ENCODE results near the gene FTO.

The FTO gene

GRCh38 chr16:53973021-53973420 lies 269.1 kb downstream of the FTO start:
- DNase-seq, result no peak

DNA sequence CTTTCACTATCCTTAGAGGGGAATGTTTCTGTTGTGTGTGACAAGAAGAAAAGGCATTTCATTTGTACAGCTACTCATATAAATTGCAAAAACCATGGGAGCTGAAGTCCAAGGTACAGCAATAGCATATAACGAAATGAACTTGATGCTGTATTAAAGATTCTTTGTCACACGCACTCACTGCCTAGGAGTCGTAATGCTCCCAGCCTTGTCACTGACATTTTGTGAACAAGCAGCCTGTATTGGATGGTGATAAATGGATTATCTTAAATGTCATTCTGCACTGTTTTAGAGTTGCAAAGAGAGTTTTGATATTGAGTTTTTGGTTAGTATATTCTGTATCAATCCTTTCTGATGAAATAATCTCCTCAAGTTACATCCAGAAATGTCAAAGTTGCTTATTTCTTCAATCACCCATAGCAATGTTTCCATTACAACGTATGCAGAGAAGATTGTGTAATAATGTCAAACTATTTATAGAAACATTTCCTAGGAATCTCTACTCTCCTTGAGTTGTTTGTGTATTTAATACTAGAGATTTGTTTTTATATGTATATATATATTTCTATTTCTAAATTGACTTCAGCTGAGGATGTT lies 270.6 kb downstream of the FTO start:
- DNase-seq, result no peak

DNA sequence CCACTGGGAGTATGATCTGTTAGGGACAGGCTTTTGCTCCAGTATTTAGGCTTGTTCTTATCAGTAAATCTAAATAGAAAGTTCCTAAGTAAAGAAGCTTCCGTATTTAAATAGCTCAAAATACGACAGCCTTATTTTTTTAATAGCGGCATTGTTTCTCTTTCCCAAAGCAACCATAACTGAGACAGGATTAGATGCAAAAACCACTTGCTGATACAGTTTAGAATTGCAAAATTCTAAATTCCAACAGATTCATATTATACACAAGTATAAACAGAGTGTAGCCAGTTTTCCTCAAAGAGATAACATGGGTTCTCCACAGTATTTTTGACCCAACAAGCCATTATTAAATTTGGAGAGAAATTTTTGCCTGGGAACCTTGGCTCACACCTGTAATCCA lies 276.7 kb downstream of the FTO start:
- DNase-seq, result no peak

DNA sequence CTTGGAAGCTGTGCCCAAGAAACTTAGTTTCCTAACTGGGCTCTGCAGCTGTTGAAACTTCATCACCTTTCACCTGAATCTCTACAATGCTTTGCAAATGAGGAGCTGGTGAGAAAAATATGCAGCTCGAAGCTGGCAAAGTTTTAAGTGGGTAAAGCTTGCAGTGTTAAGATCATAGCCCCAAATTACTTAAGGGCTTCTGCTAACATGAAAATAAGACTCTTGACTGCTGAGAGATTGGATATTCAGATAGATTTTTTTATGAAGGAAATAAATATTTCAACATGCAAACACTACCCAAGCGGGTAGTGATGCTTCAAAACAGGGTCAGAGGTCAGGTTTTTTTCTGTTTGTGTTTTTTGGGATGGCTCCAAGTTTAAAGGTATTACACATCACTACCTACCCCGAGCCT lies 278.7 kb downstream of the FTO start:
- no peak for DNase-seq

DNA sequence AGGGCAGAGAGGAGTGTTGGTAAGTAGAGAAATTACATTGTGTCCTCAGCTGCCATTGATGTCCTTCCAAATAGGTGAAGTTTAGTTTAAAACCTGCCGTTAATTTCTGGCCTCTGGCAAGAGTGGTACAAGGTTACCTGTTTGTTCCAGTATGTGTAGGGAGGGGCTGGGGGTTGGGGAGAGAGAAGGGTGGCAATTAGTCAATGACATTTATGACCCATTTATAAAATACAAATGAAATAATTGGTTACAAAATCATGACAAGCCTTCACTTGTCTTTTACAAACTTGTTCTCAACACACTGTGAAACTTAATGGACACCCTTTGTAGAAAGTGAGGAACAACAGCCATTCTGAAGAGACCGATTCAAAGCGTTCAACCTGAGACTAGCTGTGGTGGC lies 281.0 kb downstream of the FTO start:
- no peak for DNase-seq

DNA sequence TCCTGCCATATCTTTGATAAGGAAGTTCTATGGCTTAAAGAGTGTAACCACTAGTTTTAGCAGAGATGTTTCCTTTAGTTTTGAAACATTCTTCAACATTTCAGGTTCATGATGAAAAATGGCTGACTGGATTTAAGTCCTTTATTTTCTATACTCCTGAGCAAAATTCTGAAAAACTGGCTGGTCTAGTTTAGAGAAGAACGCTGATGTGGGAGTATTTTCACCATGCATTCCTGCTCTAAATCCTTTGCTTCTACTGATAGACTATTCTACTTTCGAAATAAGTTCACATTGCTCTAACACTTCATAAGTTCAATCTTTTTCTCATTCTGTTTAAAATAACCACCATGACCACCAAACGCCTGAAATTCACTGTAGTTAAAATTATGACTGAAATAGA lies 281.9 kb downstream of the FTO start:
- DNase-seq, result no peak

- DNase-seq, result no peak
Measured at GRCh38 chr16:53986793-53987192, 282.8 kb downstream of the FTO start.

DNA sequence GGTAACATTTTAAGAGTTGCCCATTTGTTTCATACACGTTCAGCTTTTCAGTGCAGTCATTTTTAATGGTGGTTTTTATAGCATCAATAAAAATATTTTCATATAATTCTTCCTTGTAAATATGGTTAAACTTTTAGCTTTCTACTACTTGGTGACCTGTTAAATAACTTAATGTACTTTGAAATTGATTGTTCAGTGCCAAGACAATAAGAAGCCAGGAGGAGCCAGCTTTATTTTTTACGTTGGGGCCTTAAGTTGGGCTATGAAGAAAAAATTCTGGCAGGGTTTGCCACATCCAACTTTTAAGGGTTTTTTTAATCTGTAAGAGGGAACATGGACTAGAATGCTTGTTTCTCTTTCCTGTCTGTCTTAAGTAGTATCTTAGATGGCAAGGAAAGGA lies 284.2 kb downstream of the FTO start:
- no peak for DNase-seq

DNA sequence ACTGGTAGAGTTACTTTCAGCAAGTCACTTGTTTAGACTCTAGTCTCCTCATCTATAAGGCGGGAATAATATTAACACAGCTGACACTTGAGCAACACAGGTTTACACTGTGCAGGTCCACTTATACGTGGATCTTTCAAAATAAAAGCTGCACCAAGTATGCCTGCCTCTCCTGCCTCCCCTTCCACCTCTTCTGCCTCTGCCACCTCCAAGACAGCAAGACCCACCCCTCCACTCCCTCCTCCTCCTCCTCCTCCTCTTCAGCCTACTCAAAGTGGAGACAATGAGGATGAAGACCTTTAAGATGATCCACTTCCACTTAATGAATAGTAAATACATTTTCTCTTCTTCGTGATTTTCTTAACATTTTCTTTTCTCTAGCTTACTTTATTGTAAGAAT lies 285.6 kb downstream of the FTO start:
- no peak for DNase-seq

DNA sequence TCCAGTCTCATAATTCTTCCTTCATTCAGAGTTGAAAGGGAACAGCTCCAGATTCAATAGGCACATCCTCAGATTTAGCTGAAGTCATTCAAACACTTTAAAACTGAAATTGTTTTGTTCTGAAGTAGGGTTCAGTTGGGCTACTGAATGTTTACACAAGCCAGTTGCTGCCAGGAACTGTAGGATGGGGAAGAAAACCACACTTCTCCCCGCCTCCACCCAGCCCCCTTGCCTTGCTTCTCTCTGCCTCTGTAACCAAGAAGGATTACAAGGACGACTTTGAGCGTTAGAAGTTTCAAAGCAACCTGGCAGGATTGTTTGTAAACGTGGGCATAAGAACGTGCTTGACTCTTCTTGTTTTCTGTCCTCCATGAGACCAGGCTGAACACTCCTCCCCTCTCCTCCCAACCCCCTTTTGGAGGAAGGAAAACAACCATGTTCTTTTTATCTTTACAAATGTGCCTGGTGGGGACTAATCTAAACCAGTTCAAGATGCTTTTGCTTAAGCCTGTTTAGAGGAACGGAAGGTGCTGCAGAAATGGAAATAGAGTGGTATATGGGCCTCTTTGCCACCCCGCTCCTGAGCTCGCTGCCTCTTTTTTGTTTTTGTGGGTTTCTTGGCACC lies 287.9 kb downstream of the FTO start:
- no peak for DNase-seq

- DNase-seq, result no peak
Measured at GRCh38 chr16:53995378-53995777, 291.4 kb downstream of the FTO start.

- no peak for DNase-seq
Measured at GRCh38 chr16:53996961-53997360, 293.0 kb downstream of the FTO start.

- DNase-seq, result no peak
Measured at GRCh38 chr16:53998024-53998810, 294.3 kb downstream of the FTO start.

DNA sequence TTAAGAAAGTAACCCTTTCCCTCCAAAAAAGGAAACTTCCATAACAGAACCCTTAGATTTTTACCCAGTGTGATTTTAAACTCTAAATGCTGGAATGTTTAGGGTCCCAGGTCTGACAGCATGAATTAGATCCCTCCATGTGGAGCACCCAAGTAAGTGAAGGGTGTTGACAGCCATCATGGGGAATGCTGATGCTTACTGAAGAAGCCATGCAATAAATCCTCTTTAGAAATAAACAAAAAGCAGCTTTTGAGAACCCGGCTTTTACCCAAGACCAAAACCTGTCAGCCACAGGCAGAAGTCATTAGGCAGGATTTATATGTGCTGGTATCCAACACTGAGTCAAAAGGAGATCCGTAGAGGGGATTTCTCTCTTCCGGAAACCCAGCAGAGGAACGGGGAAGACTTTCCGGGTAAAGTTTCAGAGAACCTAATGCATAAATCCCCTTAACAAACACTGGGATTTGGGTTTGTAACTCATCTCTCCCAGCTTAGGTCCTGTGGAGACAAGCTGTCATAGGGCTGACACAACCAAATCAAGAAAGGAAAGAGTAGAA lies 295.1 kb downstream of the FTO start:
- no peak for DNase-seq

- no peak for DNase-seq
Measured at GRCh38 chr16:53999841-54000240, 295.9 kb downstream of the FTO start.

GRCh38 chr16:54000361-54000760 lies 296.4 kb downstream of the FTO start:
- no peak for DNase-seq

DNA sequence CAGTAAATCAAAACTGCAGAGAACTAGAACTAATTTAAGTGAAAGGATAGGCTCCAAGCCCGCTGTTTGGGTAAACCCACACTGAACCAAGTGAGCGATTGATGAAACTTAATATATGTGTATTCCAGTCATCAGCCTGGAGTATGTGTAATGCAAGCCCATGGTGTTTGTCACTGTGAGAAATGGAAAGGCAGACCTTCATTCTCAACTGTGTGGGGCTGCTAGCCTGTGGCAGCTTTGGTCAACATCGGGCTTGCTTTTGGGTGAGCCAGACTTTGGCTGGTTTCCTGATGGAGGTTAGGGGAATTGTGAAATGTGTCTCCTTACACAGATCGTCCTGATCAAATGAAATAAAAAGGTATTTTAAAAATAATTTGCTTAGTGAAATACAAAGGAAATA lies 302.7 kb downstream of the FTO start:
- DNase-seq, result no peak

DNA sequence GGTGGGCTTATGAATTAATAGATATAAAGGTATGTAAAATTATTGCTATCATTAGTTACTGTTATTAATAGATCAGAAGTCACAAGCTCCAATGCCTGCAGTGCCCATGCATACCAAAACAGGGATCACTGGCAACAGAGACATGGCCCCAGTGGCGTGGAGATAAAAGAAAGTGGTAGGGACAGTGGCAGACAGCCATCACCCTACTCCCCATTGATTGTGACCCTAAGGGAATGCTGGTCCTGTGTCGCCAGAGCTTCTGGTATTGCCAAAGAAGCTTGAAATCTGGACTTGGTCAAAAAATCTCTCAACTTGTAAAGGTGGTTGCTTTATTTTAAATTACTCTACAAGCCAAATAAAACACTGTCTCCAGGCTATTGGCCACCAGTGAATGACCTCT lies 303.5 kb downstream of the FTO start:
- DNase-seq, result no peak

DNA sequence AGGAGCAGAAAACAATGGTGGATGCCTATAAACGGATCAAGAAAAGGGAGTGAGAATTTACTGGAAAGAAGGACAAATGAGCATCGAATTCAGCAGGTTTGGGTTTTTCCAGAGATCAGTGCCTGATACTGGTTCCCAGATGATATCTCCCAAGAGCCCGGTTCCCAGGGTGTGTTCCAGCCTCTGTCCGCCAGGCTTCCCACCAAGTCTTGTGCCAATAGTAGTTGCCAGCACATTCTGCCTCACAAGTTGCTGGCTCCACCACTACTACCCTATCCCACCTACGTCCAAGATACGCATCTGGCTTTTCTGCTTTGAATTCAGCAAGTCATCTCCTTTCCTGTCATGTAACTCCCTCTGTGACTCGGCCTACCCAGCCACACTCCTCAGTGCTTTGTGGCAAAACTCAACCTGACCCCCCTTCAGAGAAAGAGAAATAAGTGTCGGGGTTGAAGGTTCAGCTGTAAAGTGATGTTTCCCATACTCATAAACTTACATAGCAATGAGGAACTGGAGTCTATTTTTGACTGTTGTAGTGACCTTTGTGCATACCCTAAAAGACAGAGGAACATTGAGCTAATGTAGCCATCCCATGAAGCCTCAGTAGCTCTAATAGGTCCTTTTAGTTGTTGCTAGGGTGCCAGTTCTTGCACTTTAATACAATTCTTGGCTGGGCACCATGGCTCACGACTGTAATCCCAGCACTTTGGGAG lies 305.7 kb downstream of the FTO start:
- no peak for DNase-seq

DNA sequence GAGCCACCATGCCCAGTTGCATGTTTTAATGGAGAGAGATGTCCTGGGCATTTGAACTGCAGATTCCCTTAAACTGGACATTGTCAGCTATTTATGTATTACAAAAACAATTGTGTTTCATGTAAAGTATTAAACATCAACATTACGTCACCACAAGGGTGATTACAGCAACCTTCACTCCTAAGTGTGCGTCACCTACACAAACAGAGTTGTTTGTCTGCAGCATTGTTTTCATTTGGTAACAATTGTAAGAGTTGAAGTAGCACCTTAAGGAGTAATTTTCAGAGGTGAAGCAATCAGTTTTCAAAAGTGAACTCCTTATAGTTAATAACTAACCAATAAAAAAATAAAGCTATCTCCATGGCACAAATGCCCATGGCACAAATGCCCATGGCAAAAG lies 311.2 kb downstream of the FTO start:
- DNase-seq, result no peak

DNA sequence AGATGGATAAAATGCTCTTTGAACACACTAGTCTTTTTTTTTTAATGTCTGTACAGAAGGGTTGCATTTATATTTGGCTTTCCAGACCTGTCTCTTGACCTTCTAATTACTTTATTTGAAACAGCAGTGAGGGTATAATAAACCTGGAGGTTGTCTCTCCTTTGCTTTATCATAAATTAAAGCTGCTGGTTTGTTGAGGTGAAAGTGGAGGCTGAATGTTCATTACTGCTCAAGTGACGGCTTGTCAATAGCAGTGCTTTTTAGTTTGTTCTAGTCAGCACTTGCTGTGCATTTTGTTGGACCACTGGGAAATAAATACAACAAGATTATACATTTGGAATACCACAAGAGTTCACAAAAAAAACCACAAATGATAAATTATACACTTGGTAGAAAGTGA lies 318.4 kb downstream of the FTO start:
- no peak for DNase-seq

DNA sequence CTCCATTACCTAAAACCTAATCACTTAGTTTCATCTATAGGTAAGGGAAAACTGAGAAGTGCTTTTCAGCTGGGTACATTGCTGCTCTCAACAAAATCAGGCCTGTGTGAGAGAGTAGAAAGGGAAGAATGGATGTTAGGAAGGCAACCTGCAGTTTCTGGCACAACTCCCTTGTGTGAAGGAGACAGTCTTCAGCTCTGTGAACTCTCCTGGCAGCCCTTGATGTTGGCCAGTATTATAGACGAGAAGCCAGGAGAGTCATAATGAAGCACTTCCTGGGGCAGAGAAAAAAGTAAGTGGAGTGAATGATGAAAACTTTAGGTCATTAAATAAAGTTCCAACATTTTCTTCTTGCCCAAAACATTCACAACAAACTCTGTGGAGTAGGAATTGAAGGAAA lies 322.5 kb downstream of the FTO start:
- DNase-seq, result no peak

DNA sequence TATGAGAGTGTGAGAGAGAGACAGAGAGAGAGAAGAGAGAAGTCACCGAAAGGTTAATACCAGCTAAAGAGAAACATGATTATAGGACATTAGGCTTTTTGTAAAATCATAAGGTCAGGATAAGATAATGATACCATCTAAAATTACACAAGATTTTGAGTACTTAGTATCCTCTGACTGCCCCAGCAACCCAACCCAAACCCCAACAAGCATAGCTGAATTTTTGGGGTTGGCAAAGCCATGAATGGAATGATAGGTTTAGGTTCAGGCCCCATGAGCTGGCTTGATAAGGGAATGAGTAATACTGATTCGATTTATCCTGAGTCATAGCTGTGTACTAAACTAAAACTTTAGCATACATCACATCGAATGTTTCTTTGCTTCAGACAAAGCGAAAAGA lies 323.1 kb downstream of the FTO start:
- DNase-seq, result no peak

DNA sequence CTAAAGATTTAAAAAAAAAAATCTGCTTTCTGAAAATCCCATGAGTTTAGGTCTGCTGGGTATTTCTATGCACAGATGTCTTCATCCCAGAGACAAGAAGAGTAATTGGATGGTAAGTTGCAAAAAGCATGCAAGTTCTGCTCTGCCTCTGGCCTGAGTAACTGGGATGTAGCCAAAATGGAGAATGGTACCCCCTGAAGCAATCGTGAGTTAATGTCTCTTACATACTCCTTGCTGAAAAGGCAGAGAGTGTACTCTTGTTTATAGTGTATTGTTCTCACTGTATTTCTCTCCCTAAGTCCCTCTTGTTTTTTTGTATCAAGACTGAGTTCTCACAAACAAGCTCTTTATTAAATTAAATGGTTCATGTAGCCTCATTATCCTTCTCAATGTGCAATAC lies 323.6 kb downstream of the FTO start:
- no peak for DNase-seq
